Skeletal muscle cell (primary cell): ENCODE data around the gene P2RY2.

Experiments
- DNase-seq: peaks from one replicate; pipeline ENCODE4 v3.0.0-alpha.2; 2010; ENCODE audit warnings: low read depth
- H3K4me3 ChIP-seq: 2 replicates; pipeline ENCODE4 v1.5.1; 2011; ENCODE audit warnings: low read depth, mild to moderate bottlenecking, control low read depth, low read length, moderate library complexity

Gene P2RY2

GRCh38 chr11:73201888-73202780 lies 15.9 kb upstream of the P2RY2 start:
- H3K4me3 ChIP-seq, result no peak overlapping the region
- DNase-seq, result no peak

- no peak overlapping the region for H3K4me3 ChIP-seq
- no peak for DNase-seq
Observed at GRCh38 chr11:73203322-73203721, 14.8 kb upstream of the P2RY2 start.

GRCh38 chr11:73203790-73204189 lies 14.3 kb upstream of the P2RY2 start:
- no peak for DNase-seq

GRCh38 chr11:73204711-73205121 lies 13.4 kb upstream of the P2RY2 start:
- H3K4me3 ChIP-seq, result no peak overlapping the region
- DNase-seq, result no peak

More at GRCh38 chr11:73203790-73204189, 14.3 kb upstream of the P2RY2 start:
- H3K4me3 ChIP-seq, result no peak overlapping the region

GRCh38 chr11:73205661-73206343 lies 12.3 kb upstream of the P2RY2 start:
- H3K4me3 ChIP-seq, result no peak overlapping the region
- no peak for DNase-seq

- no peak for DNase-seq
- no peak overlapping the region for H3K4me3 ChIP-seq
Observed at GRCh38 chr11:73206801-73207200, 11.3 kb upstream of the P2RY2 start.

- no peak for DNase-seq
- no peak overlapping the region for H3K4me3 ChIP-seq
Observed at GRCh38 chr11:73209892-73210291, 8.2 kb upstream of the P2RY2 start.

GRCh38 chr11:73210916-73211667 lies 7.0 kb upstream of the P2RY2 start:
- H3K4me3 ChIP-seq, result no peak overlapping the region
- no peak for DNase-seq

GRCh38 chr11:73213196-73214143 lies 4.6 kb upstream of the P2RY2 start:
- no peak overlapping the region for H3K4me3 ChIP-seq
- no peak for DNase-seq

- no peak overlapping the region for H3K4me3 ChIP-seq
Observed at GRCh38 chr11:73215191-73216134, 2.6 kb upstream of the P2RY2 start.

GRCh38 chr11:73216465-73216864 lies 1.6 kb upstream of the P2RY2 start:
- no peak for DNase-seq
- no peak overlapping the region for H3K4me3 ChIP-seq

More at GRCh38 chr11:73215191-73216134, 2.6 kb upstream of the P2RY2 start:
- no peak for DNase-seq

- no peak for DNase-seq
- H3K4me3 ChIP-seq, result no peak overlapping the region
Observed at GRCh38 chr11:73217131-73217809, 811 bp upstream of the P2RY2 start.

- peak overlapping the region; percentile 37 for H3K4me3 ChIP-seq
- no peak for DNase-seq
Observed at GRCh38 chr11:73217810-73218105, 323 bp upstream of the P2RY2 start.

- H3K4me3 ChIP-seq, result peak overlapping the region; percentile 37
- DNase-seq, result no peak
Observed at GRCh38 chr11:73218830-73219215, 742 bp downstream of the P2RY2 start.

- no peak overlapping the region for H3K4me3 ChIP-seq
- DNase-seq, result no peak
Observed at GRCh38 chr11:73219396-73220285, 1.6 kb downstream of the P2RY2 start.

- H3K4me3 ChIP-seq, result no peak overlapping the region
- no peak for DNase-seq
Observed at GRCh38 chr11:73221451-73221850, 3.4 kb downstream of the P2RY2 start.

- H3K4me3 ChIP-seq, result no peak overlapping the region
- DNase-seq, result no peak
Observed at GRCh38 chr11:73221996-73222395, 3.9 kb downstream of the P2RY2 start.
